Breast epithelium (tissue), 4 donors: ENCODE data around the gene IGFBPL1. TPM values are rescaled to one million over a fixed set of nuclear protein-coding genes. Genes with fewer than 3 reads are reported as not detected.

ENCODE experiments used
- DNase-seq, 2 donors: peaks; one replicate each; pipeline ENCODE4 v3.0.0-alpha.2; 2019; ENCODE audit warnings: low spot score in 2 of 2
- H3K27ac ChIP-seq, 2 donors: fragments of 200-600 bp; sonication (generic) in 1 of 2; one replicate each; pipeline ENCODE4 v1.5.1; 2016 to 2019; ENCODE audit warnings: mild to moderate bottlenecking in 1 of 2
- H3K27me3 ChIP-seq, 2 donors: fragments of 200-600 bp; sonication (generic) in 1 of 2; one replicate each; pipeline versions ENCODE4 v1.5.1 to v1.6.0; 2017 to 2019; ENCODE audit warnings: control low read depth in 1 of 2, mild to moderate bottlenecking in 1 of 2
- H3K36me3 ChIP-seq: fragments of 200-600 bp; one replicate; pipeline ENCODE4 v1.5.1; 2019
- H3K4me1 ChIP-seq, 2 donors: fragments of 200-600 bp; sonication (generic); one replicate each; pipeline ENCODE4 v1.5.1; 2016 to 2019; ENCODE audit warnings: control low read depth in 1 of 2
- H3K4me3 ChIP-seq, 3 donors: fragments of 200-600 bp; sonication (generic); 1 replicate in 2 of 3; 2 replicates in 1 of 3; pipeline ENCODE4 v1.5.1; 2016 to 2019; ENCODE audit warnings: mild to moderate bottlenecking in 3 of 3, moderate library complexity in 2 of 3
- H3K9me3 ChIP-seq, 2 donors: fragments of 200-600 bp; sonication (generic) in 1 of 2; one replicate each; pipeline ENCODE4 v1.5.1; 2016 to 2019; ENCODE audit warnings: control low read depth in 1 of 2
- CTCF ChIP-seq, 3 donors: fragments of 450-650 bp; IDR thresholded peaks; one replicate each; pipeline ENCODE4 v1.5.1; 2016 to 2017; ENCODE audit warnings: antibody characterized with exemption in 3 of 3, mild to moderate bottlenecking in 3 of 3, moderate library complexity in 3 of 3
- POLR2A ChIP-seq: fragments of 450-650 bp; IDR thresholded peaks from one replicate; pipeline ENCODE4 v1.6.1; 2016; ENCODE audit warnings: antibody characterized with exemption, mild to moderate bottlenecking, moderate library complexity
- POLR2AphosphoS5 ChIP-seq, 3 donors: sonication (generic); formaldehyde crosslinking; IDR thresholded peaks; one replicate each; pipeline ENCODE4 v1.6.1; 2017; ENCODE audit warnings: antibody characterized with exemption in 3 of 3
- intact Hi-C: fragments of 100-400 bp; cut with DNase I; formaldehyde crosslinking; loops from one replicate; pipeline ENCODE4 v1.15.1; 2023; ENCODE audit warnings: low total_unique reads
- total RNA-seq, 3 donors: library from RNA; depleted of rRNA; stranded (reverse); fragments of >200 nt; gene quantifications; one replicate each; pipeline ENCODE4 v1.1.0, GENCODE V29; 2016

IGFBPL1 gene
- total RNA-seq, 3 donors from 2014 or later: not detected

- H3K4me3 ChIP-seq: peak overlapping the region in 1 of 3 donors; percentile 39
- no peak for DNase-seq
- no peaks in the 10 kb centered on the region for H3K4me1 ChIP-seq
- no peaks in the 10 kb centered on the region for H3K36me3 ChIP-seq
- no peaks in the 10 kb centered on the region for H3K9me3 ChIP-seq
- no peak overlapping the region for H3K27ac ChIP-seq
- TF ChIP-seq CTCF (IDR thresholded peaks at IDR 0.05): no peak
- intact Hi-C loops: no loop called here
- no peaks in the 10 kb centered on the region for H3K27me3 ChIP-seq
Observed at GRCh38 chr9:38363589-38363925, 60.7 kb downstream of the IGFBPL1 start.

DNA sequence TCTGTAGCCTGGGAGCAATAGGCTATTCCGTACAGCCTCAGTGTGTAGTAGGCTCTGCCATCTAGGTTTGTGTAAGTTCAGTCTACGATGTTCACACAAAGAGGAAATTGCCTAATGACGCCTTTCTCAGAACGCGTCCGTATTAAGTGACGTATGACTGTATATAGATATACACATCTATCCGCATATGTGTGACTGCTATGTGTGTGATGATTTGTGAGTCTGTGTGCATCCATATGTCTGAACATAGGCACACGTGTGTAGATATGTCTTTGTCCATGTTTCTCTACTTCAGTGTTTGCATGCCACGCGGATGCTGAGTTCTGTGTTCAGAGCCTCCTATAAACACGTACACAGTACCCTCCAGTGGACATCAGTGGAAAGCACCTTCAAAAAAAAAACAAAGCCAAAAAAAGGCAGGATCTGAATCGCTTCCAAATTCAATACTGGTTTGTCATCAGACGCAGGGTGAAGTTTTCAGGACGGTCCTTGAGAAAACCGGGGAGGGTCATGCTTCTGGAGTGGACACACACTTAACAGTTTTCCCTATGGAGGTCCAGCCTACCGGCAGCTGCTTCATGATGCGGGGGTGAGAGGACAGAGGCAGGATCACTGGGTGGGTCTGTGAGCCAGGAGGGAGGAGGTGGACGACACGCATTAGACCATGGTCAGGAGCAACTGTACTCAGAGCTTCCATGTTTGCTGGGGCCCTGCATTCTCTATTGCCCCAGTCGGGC is 61.2 kb downstream of the IGFBPL1 start:
- Histone ChIP-seq H3K4me3 (peak overlapping the region in 1 of 3 donors; percentile 39), H3K36me3 (no peaks in the 10 kb centered on the region), H3K27ac (no peak overlapping the region), H3K9me3 (no peaks in the 10 kb centered on the region), H3K4me1 (no peaks in the 10 kb centered on the region), H3K27me3 (no peaks in the 10 kb centered on the region)
- intact Hi-C loops: no loop called here
- TF ChIP-seq CTCF (IDR thresholded peaks at IDR 0.05) (peak in 2 of 3 donors; percentile 39 to 56), POLR2A (no peak)
- peak in 1 of 2 donors; percentile 30 for DNase-seq

- no peaks in the 10 kb centered on the region for H3K9me3 ChIP-seq
- no peak overlapping the region for H3K27ac ChIP-seq
- no peaks in the 10 kb centered on the region for H3K4me1 ChIP-seq
- no peak for DNase-seq
- TF ChIP-seq CTCF (IDR thresholded peaks at IDR 0.05) (no peak), POLR2A (no peak), POLR2AphosphoS5 (IDR thresholded peaks at IDR 0.05) (no peak)
- H3K27me3 ChIP-seq: no peaks in the 10 kb centered on the region
- intact Hi-C loops: no loop called here
- no peaks in the 10 kb centered on the region for H3K36me3 ChIP-seq
- no peak overlapping the region for H3K4me3 ChIP-seq
Observed at GRCh38 chr9:38361473-38361850, 62.8 kb downstream of the IGFBPL1 start.

GRCh38 chr9:38360839-38361472 is 63.3 kb downstream of the IGFBPL1 start:
- H3K4me1 ChIP-seq: no peaks in the 10 kb centered on the region
- H3K4me3 ChIP-seq: no peak overlapping the region
- TF ChIP-seq POLR2AphosphoS5 (IDR thresholded peaks at IDR 0.05) (no peak), POLR2A (no peak), CTCF (IDR thresholded peaks at IDR 0.05) (no peak)
- H3K27me3 ChIP-seq: no peaks in the 10 kb centered on the region
- DNase-seq: no peak
- no peaks in the 10 kb centered on the region for H3K9me3 ChIP-seq
- intact Hi-C loops: no loop called here
- H3K36me3 ChIP-seq: no peaks in the 10 kb centered on the region
- H3K27ac ChIP-seq: no peak overlapping the region

- Histone ChIP-seq H3K36me3 (no peaks in the 10 kb centered on the region), H3K9me3 (no peaks in the 10 kb centered on the region), H3K27me3 (no peaks in the 10 kb centered on the region), H3K27ac (no peak overlapping the region), H3K4me3 (no peak overlapping the region), H3K4me1 (no peaks in the 10 kb centered on the region)
- no peak for TF ChIP-seq POLR2AphosphoS5 (IDR thresholded peaks at IDR 0.05)
- no peak for TF ChIP-seq POLR2A
- no peak for TF ChIP-seq CTCF (IDR thresholded peaks at IDR 0.05)
- no peak for DNase-seq
- intact Hi-C loops: loop anchor here (1.0 kb wide), 1 partner anchor 25 kb away; no protein-coding TSS in a partner anchor
Observed at GRCh38 chr9:38359689-38360385, 64.4 kb downstream of the IGFBPL1 start.
